SK-N-SH (cell line): Measurements from ENCODE around the gene MMP24OS. TPM values are rescaled to one million over a fixed set of nuclear protein-coding genes. Genes with fewer than 3 reads are reported as not detected.
A peak's percentile ranks its signal among the peaks of the same experiment; 100 is the strongest.

ENCODE experiments used
- CTCF ChIA-PET: fragments of 300-600, 350-600 bp; formaldehyde crosslinking; extraction: SDS; loops from one replicate; lab custom pipeline; 2021; lab: Yijun Ruan, JAX
- POLR2A ChIA-PET: fragments of 350-600 bp; sonication (Branson Sonifier 250); formaldehyde crosslinking; extraction: SDS; loops from one replicate; lab custom pipeline; 2020; ENCODE audit warnings: antibody characterized with exemption, inconsistent platforms; lab: Yijun Ruan, JAX
- DNase-seq: peaks from one replicate; pipeline ENCODE4 v3.0.0; 2012
- H2AFZ ChIP-seq: fragments of 200-600 bp; sonication (generic); 2 replicates; pipeline ENCODE4 v1.8.1; 2016; ENCODE audit warnings: antibody characterized with exemption, mild to moderate bottlenecking, low read depth
- H3F3A ChIP-seq: fragments of 200-600 bp; sonication (generic); replicated peaks from 2 replicates; pipeline ENCODE3; 2016; ENCODE audit warnings: antibody characterized with exemption, mild to moderate bottlenecking; ENCODE audit not compliant: insufficient read depth
- H3K27ac ChIP-seq, 2 experiments: fragments of 200-500 bp in 1 of 2; fragments of 200-600 bp in 1 of 2; sonication (Bioruptor generic) in 1 of 2; sonication (generic), shearing (Covaris generic) in 1 of 2; 2 replicates each; pipeline versions ENCODE4 v1.5.1 to v1.6.1; 2014 to 2016; ENCODE audit warnings: low read depth in 2 of 2, inconsistent platforms in 1 of 2, low read length in 1 of 2, mild to moderate bottlenecking in 1 of 2, mixed read lengths in 1 of 2
- H3K27me3 ChIP-seq: fragments of 200-600 bp; sonication (generic), shearing (Covaris generic); 2 replicates; pipeline ENCODE4 v1.6.1; 2016; ENCODE audit warnings: mixed run types; ENCODE audit not compliant: insufficient read depth
- H3K36me3 ChIP-seq, 2 experiments: fragments of 200-500 bp in 1 of 2; fragments of 200-600 bp in 1 of 2; sonication (Bioruptor generic) in 1 of 2; sonication (generic) in 1 of 2; replicated peaks in 1 of 2; 2 replicates each; pipeline versions ENCODE3 to v1.5.1; 2014 to 2016; ENCODE audit warnings: low read length in 1 of 2, mild to moderate bottlenecking in 1 of 2; ENCODE audit not compliant: insufficient read depth in 2 of 2, control insufficient read depth in 1 of 2
- H3K4me1 ChIP-seq, 2 experiments: fragments of 200-500 bp in 1 of 2; fragments of 200-600 bp in 1 of 2; sonication (Bioruptor generic) in 1 of 2; sonication (generic), shearing (Covaris generic) in 1 of 2; 2 replicates each; pipeline versions ENCODE4 v1.5.1 to v1.6.1; 2014 to 2016; ENCODE audit warnings: low read depth in 1 of 2, low read length in 1 of 2, mixed run types in 1 of 2; ENCODE audit not compliant: insufficient read depth in 2 of 2, control insufficient read depth in 1 of 2
- H3K4me2 ChIP-seq: fragments of 200-600 bp; sonication (generic), shearing (Covaris generic); 2 replicates; pipeline ENCODE4 v1.6.1; 2017; ENCODE audit warnings: mixed run types
- H3K4me3 ChIP-seq, 2 experiments: fragments of 200-500 bp in 1 of 2; fragments of 200-600 bp in 1 of 2; sonication (Bioruptor generic) in 1 of 2; sonication (generic), shearing (Covaris generic) in 1 of 2; 2 replicates each; pipeline versions ENCODE4 v1.5.1 to v1.8.1; 2014 to 2016; ENCODE audit warnings: low read depth in 2 of 2, inconsistent platforms in 1 of 2, low read length in 1 of 2, mild to moderate bottlenecking in 1 of 2, mixed read lengths in 1 of 2, moderate library complexity in 1 of 2
- H3K79me2 ChIP-seq: fragments of 200-600 bp; sonication (generic); 2 replicates; pipeline ENCODE4 v1.8.1; 2017; ENCODE audit warnings: mild to moderate bottlenecking; ENCODE audit not compliant: insufficient read depth
- H3K9ac ChIP-seq: fragments of 200-600 bp; sonication (generic); 2 replicates; pipeline ENCODE4 v1.6.1; 2017; ENCODE audit warnings: mixed run types
- H3K9me2 ChIP-seq: fragments of 200-600 bp; sonication (generic); 2 replicates; pipeline ENCODE4 v1.6.1; 2017; ENCODE audit warnings: mixed run types
- H3K9me3 ChIP-seq: fragments of 200-600 bp; sonication (generic); 2 replicates; pipeline ENCODE4 v1.6.1; 2017; ENCODE audit warnings: mixed run types, mild to moderate bottlenecking, moderate library complexity
- H4K20me1 ChIP-seq: fragments of 200-600 bp; sonication (generic); 2 replicates; pipeline ENCODE4 v1.6.1; 2017; ENCODE audit warnings: mild to moderate bottlenecking, mixed run types; ENCODE audit not compliant: insufficient read depth
- ELF1 ChIP-seq: IDR thresholded peaks from 2 replicates; pipeline ENCODE4 v1.4.0; 2012
- EP300 ChIP-seq, 2 experiments: IDR thresholded peaks; 2 replicates each; pipeline versions ENCODE4 v1.4.0 to v1.6.1; 2012; ENCODE audit warnings: borderline replicate concordance in 1 of 2, low read depth in 1 of 2, low read length in 1 of 2
- EZH2phosphoT487 ChIP-seq: fragments of 200-600 bp; sonication (generic); IDR thresholded peaks from 2 replicates; pipeline ENCODE4 v1.6.1; 2017; ENCODE audit warnings: low read depth, mixed run types, mild to moderate bottlenecking, antibody characterized with exemption, moderate library complexity, borderline replicate concordance
- FOSL2 ChIP-seq: IDR thresholded peaks from 2 replicates; pipeline ENCODE4 v1.4.0; 2012; ENCODE audit warnings: low read depth, mild to moderate bottlenecking, moderate library complexity, borderline replicate concordance
- FOXJ3 ChIP-seq: sonication (generic); formaldehyde crosslinking; IDR thresholded peaks from 2 replicates; pipeline ENCODE4 v1.5.1; 2020; ENCODE audit warnings: mild to moderate bottlenecking, missing genetic modification reagents
- FOXM1 ChIP-seq: IDR thresholded peaks from 2 replicates; pipeline ENCODE4 v1.4.0; 2012; ENCODE audit warnings: low read depth, mild to moderate bottlenecking
- GABPA ChIP-seq: IDR thresholded peaks from 2 replicates; pipeline ENCODE4 v1.4.0; 2012; ENCODE audit warnings: low read depth, mild to moderate bottlenecking
- JUND ChIP-seq: IDR thresholded peaks from 2 replicates; pipeline ENCODE4 v1.4.0; 2012
- NFIC ChIP-seq: IDR thresholded peaks from 2 replicates; pipeline ENCODE4 v1.4.0; 2012; ENCODE audit warnings: borderline replicate concordance
- NRF1 ChIP-seq: IDR thresholded peaks from 2 replicates; pipeline ENCODE4 v1.6.1; 2012; ENCODE audit warnings: low read depth, mild to moderate bottlenecking, low read length
- POLR2AphosphoS5 ChIP-seq: IDR thresholded peaks from 2 replicates; pipeline ENCODE4 v1.6.1; 2012; ENCODE audit warnings: low read depth, low read length
- RCOR1 ChIP-seq: fragments of 150-350 bp; IDR thresholded peaks from 2 replicates; pipeline ENCODE4 v1.6.1; 2017; ENCODE audit warnings: antibody characterized with exemption, low read length
- RFX5 ChIP-seq: IDR thresholded peaks from 2 replicates; pipeline ENCODE4 v1.6.1; 2012; ENCODE audit warnings: mild to moderate bottlenecking, improper control_type of control experiment, low read length
- SMC3 ChIP-seq: IDR thresholded peaks from 2 replicates; pipeline ENCODE4 v1.6.1; 2012; ENCODE audit warnings: low read depth, low read length, improper control_type of control experiment
- YY1 ChIP-seq: IDR thresholded peaks from 2 replicates; pipeline ENCODE4 v1.4.0; 2012; ENCODE audit warnings: low read depth, mild to moderate bottlenecking
- WGBS: methylation state at CpG from one replicate; pipeline ENCODE4 v1.1.6; 2017; ENCODE audit warnings: low lambda C conversion rate; 5-methylcytosine and 5-hydroxymethylcytosine counted together
- polyA plus RNA-seq, 3 experiments: library from polyadenylated mRNA; depleted of rRNA; stranded (reverse); fragments of >200 nt; gene quantifications; 2 replicates each; pipeline ENCODE4 v1.2.3, GENCODE V29; 2012
- TF ChIP-seq, protein P1 (sequence below): fragments of 200-600 bp; sonication (generic); IDR thresholded peaks from 2 replicates; pipeline ENCODE4 v1.6.1; 2017; ENCODE audit warnings: antibody characterized with exemption, mild to moderate bottlenecking, moderate library complexity
- TF ChIP-seq, protein P2 (sequence below): IDR thresholded peaks from 2 replicates; pipeline ENCODE4 v1.4.0; 2012; ENCODE audit warnings: low read depth, borderline replicate concordance
- TF ChIP-seq, protein P3 (sequence below): IDR thresholded peaks from 2 replicates; pipeline ENCODE4 v1.4.0; 2012; ENCODE audit warnings: low read depth

Gene MMP24OS
- polyA plus RNA-seq, 1 of the 3 experiments (the other 2 are of a cell fraction), result 53.1 TPM

DNA sequence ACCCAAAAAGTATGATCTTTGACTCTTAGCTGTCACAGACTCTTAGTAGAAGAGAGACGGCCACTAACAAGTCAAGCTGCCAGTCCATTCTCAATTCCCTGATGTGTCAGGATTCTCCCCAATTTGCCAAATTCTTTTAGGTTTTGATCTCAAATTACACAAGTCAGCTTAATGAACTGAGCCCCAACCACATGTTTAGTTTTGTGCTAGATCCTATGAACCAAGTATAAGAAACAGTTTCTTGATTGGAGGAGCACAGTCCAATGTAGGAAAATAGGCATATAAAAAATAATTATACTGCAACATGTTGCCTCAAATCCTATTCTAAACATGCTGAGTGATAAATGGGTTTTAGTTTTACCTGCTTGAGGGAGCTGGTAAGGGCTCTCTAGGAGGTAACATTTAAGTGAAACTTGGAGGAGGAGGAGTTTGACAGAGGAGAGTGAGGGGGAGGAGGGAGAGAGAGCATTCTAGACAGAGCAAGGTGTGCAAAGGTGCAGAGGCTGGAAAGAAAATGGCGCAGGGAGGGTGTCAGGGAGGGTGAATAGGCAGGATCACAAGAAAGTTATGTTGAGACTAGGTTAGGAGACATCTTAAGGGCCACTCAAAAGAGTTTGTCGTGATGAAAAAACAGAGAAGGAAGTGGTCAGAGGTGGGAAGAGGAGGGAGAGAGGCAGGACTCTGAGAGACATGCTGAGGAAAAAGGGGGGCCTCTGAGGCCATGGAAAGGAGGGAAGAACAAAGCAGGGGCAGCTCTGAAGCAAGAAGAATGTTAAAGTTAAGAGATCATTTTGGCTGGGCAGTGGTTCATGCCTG, 37.1 kb upstream of the MMP24OS start:
- H3K27ac ChIP-seq, result peak overlapping the region in 1 of 2 experiments; percentile 23; a peak in 1 of 4 replicates
- POLR2A ChIA-PET, result no interaction called here

DNA sequence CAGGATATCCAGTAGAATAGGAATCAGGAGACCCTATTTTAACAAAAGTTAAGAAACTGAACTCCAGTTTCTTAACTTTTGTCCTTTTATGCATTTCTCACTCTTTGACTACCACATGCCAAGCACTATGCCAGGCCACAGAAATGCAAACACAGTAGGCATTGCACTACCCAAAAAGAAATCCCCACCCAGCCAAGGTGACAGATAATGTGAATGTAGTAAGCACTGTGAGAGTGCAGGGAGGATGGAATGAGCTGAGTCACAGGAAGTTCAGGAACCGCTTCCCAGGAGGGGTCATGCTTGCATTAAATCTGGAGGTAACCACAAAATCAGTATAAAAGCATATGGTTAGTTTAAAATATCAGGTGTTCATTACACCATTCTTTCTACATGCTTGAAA, 34.4 kb upstream of the MMP24OS start:
- H3K27me3 ChIP-seq, result no peaks in the 10 kb centered on the region
- 7% methylated on average over 1 of the region's 1 CpG for WGBS
- peak overlapping the region; percentile 37; the same call in 1 of the 2 replicates for H3K9ac ChIP-seq
- no peak overlapping the region for H3K4me3 ChIP-seq
- no peak overlapping the region for H2AFZ ChIP-seq
- no peaks in the 10 kb centered on the region for H3K79me2 ChIP-seq
- peaks cover 43% of the 10 kb centered on the region for H3F3A ChIP-seq
- peak overlapping the region; percentile 31; the same call in 1 of the 2 replicates for H3K4me2 ChIP-seq
- H4K20me1 ChIP-seq, result no peaks in the 10 kb centered on the region
- no peaks in the 10 kb centered on the region for H3K9me3 ChIP-seq
- POLR2A ChIA-PET, result no interaction called here
- H3K4me1 ChIP-seq, result peaks cover 11 to 34% of the 10 kb centered on the region in 2 experiments; a peak in 3 of 4 replicates
- CTCF ChIA-PET, result interaction anchor here (3.3 kb wide), 1 partner anchor 9 kb away, joined by 14 read pairs; no protein-coding TSS in a partner anchor
- DNase-seq, result no peak
- H3K27ac ChIP-seq, result peak overlapping the region; percentile 64 to 89; a peak in 3 of 4 replicates
- no peaks in the 10 kb centered on the region for H3K36me3 ChIP-seq
- H3K9me2 ChIP-seq, result no peaks in the 10 kb centered on the region
- TF ChIP-seq POLR2AphosphoS5, result peak; percentile 42; the same call in 1 of the 2 replicates
- no peak for TF ChIP-seq RCOR1
- TF ChIP-seq ELF1, result no peak
- peak; percentile 88 for TF ChIP-seq NFIC
- TF ChIP-seq YY1, result no peak
- peak; percentile 90 for TF ChIP-seq FOSL2
- TF ChIP-seq GABPA, result peak; percentile 67
- no peak for TF ChIP-seq RFX5
- peak; percentile 43; the same call in 1 of the 2 replicates for TF ChIP-seq FOXM1
- TF ChIP-seq, protein P1, sequence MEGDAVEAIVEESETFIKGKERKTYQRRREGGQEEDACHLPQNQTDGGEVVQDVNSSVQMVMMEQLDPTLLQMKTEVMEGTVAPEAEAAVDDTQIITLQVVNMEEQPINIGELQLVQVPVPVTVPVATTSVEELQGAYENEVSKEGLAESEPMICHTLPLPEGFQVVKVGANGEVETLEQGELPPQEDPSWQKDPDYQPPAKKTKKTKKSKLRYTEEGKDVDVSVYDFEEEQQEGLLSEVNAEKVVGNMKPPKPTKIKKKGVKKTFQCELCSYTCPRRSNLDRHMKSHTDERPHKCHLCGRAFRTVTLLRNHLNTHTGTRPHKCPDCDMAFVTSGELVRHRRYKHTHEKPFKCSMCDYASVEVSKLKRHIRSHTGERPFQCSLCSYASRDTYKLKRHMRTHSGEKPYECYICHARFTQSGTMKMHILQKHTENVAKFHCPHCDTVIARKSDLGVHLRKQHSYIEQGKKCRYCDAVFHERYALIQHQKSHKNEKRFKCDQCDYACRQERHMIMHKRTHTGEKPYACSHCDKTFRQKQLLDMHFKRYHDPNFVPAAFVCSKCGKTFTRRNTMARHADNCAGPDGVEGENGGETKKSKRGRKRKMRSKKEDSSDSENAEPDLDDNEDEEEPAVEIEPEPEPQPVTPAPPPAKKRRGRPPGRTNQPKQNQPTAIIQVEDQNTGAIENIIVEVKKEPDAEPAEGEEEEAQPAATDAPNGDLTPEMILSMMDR, result no peak
- TF ChIP-seq, protein P2, sequence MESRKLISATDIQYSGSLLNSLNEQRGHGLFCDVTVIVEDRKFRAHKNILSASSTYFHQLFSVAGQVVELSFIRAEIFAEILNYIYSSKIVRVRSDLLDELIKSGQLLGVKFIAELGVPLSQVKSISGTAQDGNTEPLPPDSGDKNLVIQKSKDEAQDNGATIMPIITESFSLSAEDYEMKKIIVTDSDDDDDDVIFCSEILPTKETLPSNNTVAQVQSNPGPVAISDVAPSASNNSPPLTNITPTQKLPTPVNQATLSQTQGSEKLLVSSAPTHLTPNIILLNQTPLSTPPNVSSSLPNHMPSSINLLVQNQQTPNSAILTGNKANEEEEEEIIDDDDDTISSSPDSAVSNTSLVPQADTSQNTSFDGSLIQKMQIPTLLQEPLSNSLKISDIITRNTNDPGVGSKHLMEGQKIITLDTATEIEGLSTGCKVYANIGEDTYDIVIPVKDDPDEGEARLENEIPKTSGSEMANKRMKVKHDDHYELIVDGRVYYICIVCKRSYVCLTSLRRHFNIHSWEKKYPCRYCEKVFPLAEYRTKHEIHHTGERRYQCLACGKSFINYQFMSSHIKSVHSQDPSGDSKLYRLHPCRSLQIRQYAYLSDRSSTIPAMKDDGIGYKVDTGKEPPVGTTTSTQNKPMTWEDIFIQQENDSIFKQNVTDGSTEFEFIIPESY, result peak; percentile 56; the same call in 1 of the 2 replicates
- TF ChIP-seq JUND, result peak; percentile 92
- TF ChIP-seq, protein P3, sequence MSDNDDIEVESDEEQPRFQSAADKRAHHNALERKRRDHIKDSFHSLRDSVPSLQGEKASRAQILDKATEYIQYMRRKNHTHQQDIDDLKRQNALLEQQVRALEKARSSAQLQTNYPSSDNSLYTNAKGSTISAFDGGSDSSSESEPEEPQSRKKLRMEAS, result peak; percentile 91
- no peak for TF ChIP-seq NRF1
- TF ChIP-seq EP300 (IDR thresholded peaks at IDR 0.05; ENCODE audit: borderline replicate concordance in 1 of 2, low read depth in 1 of 2, low read length in 1 of 2), result peak in 1 of 2 experiments; percentile 95; a peak in 2 of 4 replicates

More for the DNA sequence above, 37.1 kb upstream of the MMP24OS start:
- no peak overlapping the region for H3K4me3 ChIP-seq
- no peaks in the 10 kb centered on the region for H3K9me2 ChIP-seq
- no peaks in the 10 kb centered on the region for H3K36me3 ChIP-seq
- no peaks in the 10 kb centered on the region for H4K20me1 ChIP-seq
- CTCF ChIA-PET, result interaction anchor here (1.2 to 3.3 kb wide), 2 partner anchors 12 to 133 kb away, joined by 5 to 14 read pairs; no protein-coding TSS in a partner anchor
- H3K9me3 ChIP-seq, result no peaks in the 10 kb centered on the region
- peaks cover 10 to 39% of the 10 kb centered on the region in 2 experiments for H3K4me1 ChIP-seq
- no peak for DNase-seq
- H3K79me2 ChIP-seq, result no peaks in the 10 kb centered on the region
- 94% methylated on average over 3 of the region's 3 CpGs for WGBS
- H3K27me3 ChIP-seq, result no peaks in the 10 kb centered on the region
- no peak overlapping the region for H3K9ac ChIP-seq
- TF ChIP-seq SMC3, result no peak
- TF ChIP-seq GABPA, result no peak
- TF ChIP-seq, protein P1, result no peak
- TF ChIP-seq FOXJ3 (CRISPR knock-in tag), result no peak
- TF ChIP-seq EZH2phosphoT487, result no peak
- TF ChIP-seq, protein P3, result no peak
- H3K4me2 ChIP-seq, result no peak overlapping the region
- no peak overlapping the region for H2AFZ ChIP-seq
- H3F3A ChIP-seq, result peaks cover 40% of the 10 kb centered on the region
